ENCODE results near the gene EP300. TPM values are rescaled to one million over a fixed set of nuclear protein-coding genes. Genes with fewer than 3 reads are reported as not detected.

Gene EP300
- total RNA-seq, 1 donor from 2014 or later: 89.2 TPM

DNA sequence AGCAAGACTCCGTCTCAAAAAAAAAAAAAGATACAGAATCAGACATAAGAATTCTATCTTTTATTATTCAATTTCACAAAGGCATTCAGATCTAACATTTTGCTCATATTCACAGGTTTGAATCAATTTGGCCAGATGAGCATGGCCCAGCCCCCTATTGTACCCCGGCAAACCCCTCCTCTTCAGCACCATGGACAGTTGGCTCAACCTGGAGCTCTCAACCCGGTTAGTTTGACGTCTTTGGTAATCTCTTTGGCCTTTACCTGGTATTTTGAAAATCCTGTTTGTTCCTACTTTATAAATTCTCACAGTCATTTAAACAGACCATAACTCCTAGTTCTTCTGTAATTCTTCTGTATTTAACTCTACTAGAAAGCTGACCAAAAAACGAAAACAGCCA lies 55.3 kb downstream of the EP300 start:
- Mint-ChIP-seq H3K36me3 (ENCODE audit: low read depth) (peaks cover 20% of the 10 kb centered on the region), H3K4me3 (no peak overlapping the region), H3K4me1 (no peaks in the 10 kb centered on the region), H3K27ac (ENCODE audit: unreplicated experiment) (no peak overlapping the region), H3K27me3 (ENCODE audit: low read depth) (no peaks in the 10 kb centered on the region), H3K9me3 (no peaks in the 10 kb centered on the region)
- TF ChIP-seq, protein P1, sequence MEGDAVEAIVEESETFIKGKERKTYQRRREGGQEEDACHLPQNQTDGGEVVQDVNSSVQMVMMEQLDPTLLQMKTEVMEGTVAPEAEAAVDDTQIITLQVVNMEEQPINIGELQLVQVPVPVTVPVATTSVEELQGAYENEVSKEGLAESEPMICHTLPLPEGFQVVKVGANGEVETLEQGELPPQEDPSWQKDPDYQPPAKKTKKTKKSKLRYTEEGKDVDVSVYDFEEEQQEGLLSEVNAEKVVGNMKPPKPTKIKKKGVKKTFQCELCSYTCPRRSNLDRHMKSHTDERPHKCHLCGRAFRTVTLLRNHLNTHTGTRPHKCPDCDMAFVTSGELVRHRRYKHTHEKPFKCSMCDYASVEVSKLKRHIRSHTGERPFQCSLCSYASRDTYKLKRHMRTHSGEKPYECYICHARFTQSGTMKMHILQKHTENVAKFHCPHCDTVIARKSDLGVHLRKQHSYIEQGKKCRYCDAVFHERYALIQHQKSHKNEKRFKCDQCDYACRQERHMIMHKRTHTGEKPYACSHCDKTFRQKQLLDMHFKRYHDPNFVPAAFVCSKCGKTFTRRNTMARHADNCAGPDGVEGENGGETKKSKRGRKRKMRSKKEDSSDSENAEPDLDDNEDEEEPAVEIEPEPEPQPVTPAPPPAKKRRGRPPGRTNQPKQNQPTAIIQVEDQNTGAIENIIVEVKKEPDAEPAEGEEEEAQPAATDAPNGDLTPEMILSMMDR (conservative IDR thresholded peaks at IDR 0.05): no peak
- DNase-seq (ENCODE audit: low read depth, low spot score): no peak

DNA sequence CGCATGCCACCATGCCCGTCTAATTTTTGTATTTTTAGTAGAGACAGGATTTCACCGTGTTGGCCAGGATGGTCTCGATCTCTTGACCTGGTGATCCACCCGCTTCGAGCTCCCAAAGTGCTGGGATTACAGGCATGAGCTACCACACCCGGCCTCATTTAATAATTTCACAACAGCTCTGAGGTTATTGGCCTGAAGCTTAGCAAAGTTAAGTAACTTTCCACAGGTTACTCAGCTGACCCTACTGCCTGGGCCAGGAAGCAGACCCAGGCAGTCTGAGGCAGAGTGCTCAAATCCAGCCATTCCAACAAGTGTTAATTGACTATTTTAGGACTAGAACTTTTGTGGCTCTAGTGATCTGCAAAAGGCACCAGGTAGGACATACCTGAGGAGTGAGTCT lies 60.5 kb downstream of the EP300 start:
- peaks cover 30% of the 10 kb centered on the region for H3K36me3 Mint-ChIP-seq (ENCODE audit: low read depth)
- TF ChIP-seq, protein P1 (conservative IDR thresholded peaks at IDR 0.05): no peak
- no peak for DNase-seq (ENCODE audit: low read depth, low spot score)
- no peaks in the 10 kb centered on the region for H3K4me1 Mint-ChIP-seq
- H3K27ac Mint-ChIP-seq (ENCODE audit: unreplicated experiment): no peak overlapping the region
- no peaks in the 10 kb centered on the region for H3K27me3 Mint-ChIP-seq (ENCODE audit: low read depth)
- no peak overlapping the region for H3K4me3 Mint-ChIP-seq
- no peaks in the 10 kb centered on the region for H3K9me3 Mint-ChIP-seq

- H3K27ac Mint-ChIP-seq (ENCODE audit: unreplicated experiment): no peak overlapping the region
- no peaks in the 10 kb centered on the region for H3K27me3 Mint-ChIP-seq (ENCODE audit: low read depth)
- H3K4me3 Mint-ChIP-seq: no peak overlapping the region
- H3K36me3 Mint-ChIP-seq (ENCODE audit: low read depth): peaks cover 22% of the 10 kb centered on the region
- H3K4me1 Mint-ChIP-seq: no peaks in the 10 kb centered on the region
- DNase-seq (ENCODE audit: low read depth, low spot score): no peak
- TF ChIP-seq, protein P1 (conservative IDR thresholded peaks at IDR 0.05): no peak
- H3K9me3 Mint-ChIP-seq: no peaks in the 10 kb centered on the region
Measured at GRCh38 chr22:41157083-41157482, 64.7 kb downstream of the EP300 start.

DNA sequence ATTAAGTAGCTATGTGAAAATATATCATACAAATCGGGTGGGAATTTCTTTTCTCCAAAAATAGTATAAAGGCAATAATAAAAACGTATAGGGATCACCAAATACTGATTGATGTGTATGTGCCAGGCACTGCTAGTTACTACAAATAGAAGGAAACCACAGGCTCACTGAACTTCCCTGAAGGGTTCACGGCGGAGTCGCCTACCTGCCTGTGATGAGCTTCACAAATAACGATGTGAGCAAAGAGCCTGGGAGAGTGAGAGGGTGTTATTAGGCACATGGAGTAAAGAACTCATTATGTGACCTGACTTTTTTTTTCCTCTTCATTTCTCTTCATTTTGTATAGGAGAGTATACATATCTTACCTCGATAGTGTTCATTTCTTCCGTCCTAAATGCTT lies 76.8 kb downstream of the EP300 start:
- TF ChIP-seq, protein P1 (conservative IDR thresholded peaks at IDR 0.05): no peak
- peaks cover 22% of the 10 kb centered on the region for H3K36me3 Mint-ChIP-seq (ENCODE audit: low read depth)
- no peak for DNase-seq (ENCODE audit: low read depth, low spot score)
- no peaks in the 10 kb centered on the region for H3K27me3 Mint-ChIP-seq (ENCODE audit: low read depth)
- no peak overlapping the region for H3K4me3 Mint-ChIP-seq
- no peaks in the 10 kb centered on the region for H3K9me3 Mint-ChIP-seq
- H3K4me1 Mint-ChIP-seq: no peaks in the 10 kb centered on the region
- H3K27ac Mint-ChIP-seq (ENCODE audit: unreplicated experiment): no peak overlapping the region

GRCh38 chr22:41171996-41172395 lies 79.6 kb downstream of the EP300 start:
- Mint-ChIP-seq H3K36me3 (ENCODE audit: low read depth) (peaks cover 24% of the 10 kb centered on the region), H3K27ac (ENCODE audit: unreplicated experiment) (no peak overlapping the region), H3K4me1 (no peaks in the 10 kb centered on the region), H3K9me3 (no peaks in the 10 kb centered on the region), H3K27me3 (ENCODE audit: low read depth) (no peaks in the 10 kb centered on the region), H3K4me3 (no peak overlapping the region)
- no peak for DNase-seq (ENCODE audit: low read depth, low spot score)
- TF ChIP-seq, protein P1 (conservative IDR thresholded peaks at IDR 0.05): no peak

- H3K4me3 Mint-ChIP-seq: no peak overlapping the region
- DNase-seq (ENCODE audit: low read depth, low spot score): no peak
- H3K27ac Mint-ChIP-seq (ENCODE audit: unreplicated experiment): no peak overlapping the region
- peaks cover 19% of the 10 kb centered on the region for H3K36me3 Mint-ChIP-seq (ENCODE audit: low read depth)
- H3K9me3 Mint-ChIP-seq: no peaks in the 10 kb centered on the region
- peaks cover 2% of the 10 kb centered on the region for H3K27me3 Mint-ChIP-seq (ENCODE audit: low read depth)
- TF ChIP-seq, protein P1 (conservative IDR thresholded peaks at IDR 0.05): no peak
- H3K4me1 Mint-ChIP-seq: no peaks in the 10 kb centered on the region
Measured at GRCh38 chr22:41175546-41175945, 83.2 kb downstream of the EP300 start.
